ENCODE measurements around the gene PRKAG3.

Gene PRKAG3

GRCh38 chr2:218871345-218872302, 40.0 kb upstream of the PRKAG3 start:
- H3K9me3 Mint-ChIP-seq: no peaks in the 10 kb centered on the region
- H3K4me3 Mint-ChIP-seq: peak overlapping the region; percentile 30
- H3K4me1 Mint-ChIP-seq (ENCODE audit: low read depth): peaks cover 7% of the 10 kb centered on the region
- H3K27ac Mint-ChIP-seq: no peak overlapping the region
- no peaks in the 10 kb centered on the region for H3K36me3 Mint-ChIP-seq (ENCODE audit: low read depth)
- peaks cover 85% of the 10 kb centered on the region for H3K27me3 Mint-ChIP-seq (ENCODE audit: low read depth)

- peaks cover 86% of the 10 kb centered on the region for H3K27me3 Mint-ChIP-seq (ENCODE audit: low read depth)
- H3K4me3 Mint-ChIP-seq: no peak overlapping the region
These were observed 39.4 kb upstream of the PRKAG3 start for GRCh38 chr2:218870984-218871344.

GRCh38 chr2:218869064-218869463, 37.5 kb upstream of the PRKAG3 start:
- no peaks in the 10 kb centered on the region for H3K36me3 Mint-ChIP-seq (ENCODE audit: low read depth)
- peaks cover 78% of the 10 kb centered on the region for H3K27me3 Mint-ChIP-seq (ENCODE audit: low read depth)
- no peak overlapping the region for H3K4me3 Mint-ChIP-seq
- H3K27ac Mint-ChIP-seq: no peak overlapping the region
- peaks cover 7% of the 10 kb centered on the region for H3K4me1 Mint-ChIP-seq (ENCODE audit: low read depth)
- H3K9me3 Mint-ChIP-seq: no peaks in the 10 kb centered on the region

More at GRCh38 chr2:218870984-218871344, 39.4 kb upstream of the PRKAG3 start:
- H3K4me1 Mint-ChIP-seq (ENCODE audit: low read depth): peaks cover 7% of the 10 kb centered on the region
- H3K36me3 Mint-ChIP-seq (ENCODE audit: low read depth): no peaks in the 10 kb centered on the region
- H3K27ac Mint-ChIP-seq: no peak overlapping the region
- no peaks in the 10 kb centered on the region for H3K9me3 Mint-ChIP-seq

GRCh38 chr2:218867900-218868299, 36.3 kb upstream of the PRKAG3 start:
- peaks cover 83% of the 10 kb centered on the region for H3K27me3 Mint-ChIP-seq (ENCODE audit: low read depth)
- peaks cover 5% of the 10 kb centered on the region for H3K4me1 Mint-ChIP-seq (ENCODE audit: low read depth)
- H3K36me3 Mint-ChIP-seq (ENCODE audit: low read depth): no peaks in the 10 kb centered on the region
- H3K9me3 Mint-ChIP-seq: no peaks in the 10 kb centered on the region
- no peak overlapping the region for H3K27ac Mint-ChIP-seq
- H3K4me3 Mint-ChIP-seq: no peak overlapping the region

GRCh38 chr2:218865999-218866398, 34.4 kb upstream of the PRKAG3 start:
- Mint-ChIP-seq H3K9me3 (no peaks in the 10 kb centered on the region), H3K27ac (no peak overlapping the region), H3K4me3 (no peak overlapping the region), H3K27me3 (ENCODE audit: low read depth) (peaks cover 81% of the 10 kb centered on the region), H3K36me3 (ENCODE audit: low read depth) (no peaks in the 10 kb centered on the region), H3K4me1 (ENCODE audit: low read depth) (no peaks in the 10 kb centered on the region)

GRCh38 chr2:218865396-218865795, 33.8 kb upstream of the PRKAG3 start:
- H3K27ac Mint-ChIP-seq: no peak overlapping the region
- H3K9me3 Mint-ChIP-seq: no peaks in the 10 kb centered on the region
- H3K27me3 Mint-ChIP-seq (ENCODE audit: low read depth): peaks cover 82% of the 10 kb centered on the region
- peaks cover 3% of the 10 kb centered on the region for H3K4me1 Mint-ChIP-seq (ENCODE audit: low read depth)
- no peaks in the 10 kb centered on the region for H3K36me3 Mint-ChIP-seq (ENCODE audit: low read depth)
- H3K4me3 Mint-ChIP-seq: no peak overlapping the region

- Mint-ChIP-seq H3K27me3 (ENCODE audit: low read depth) (peaks cover 77% of the 10 kb centered on the region), H3K4me1 (ENCODE audit: low read depth) (peaks cover 7% of the 10 kb centered on the region), H3K4me3 (no peak overlapping the region), H3K27ac (no peak overlapping the region), H3K36me3 (ENCODE audit: low read depth) (no peaks in the 10 kb centered on the region), H3K9me3 (no peaks in the 10 kb centered on the region)
These were observed 31.5 kb upstream of the PRKAG3 start for GRCh38 chr2:218863021-218863520.

- Mint-ChIP-seq H3K4me1 (ENCODE audit: low read depth) (peaks cover 7% of the 10 kb centered on the region), H3K27me3 (ENCODE audit: low read depth) (peaks cover 77% of the 10 kb centered on the region), H3K27ac (no peak overlapping the region), H3K36me3 (ENCODE audit: low read depth) (no peaks in the 10 kb centered on the region), H3K9me3 (no peaks in the 10 kb centered on the region), H3K4me3 (no peak overlapping the region)
These were observed 30.2 kb upstream of the PRKAG3 start for GRCh38 chr2:218861645-218862318.

GRCh38 chr2:218860950-218861381, 29.4 kb upstream of the PRKAG3 start:
- Mint-ChIP-seq H3K36me3 (ENCODE audit: low read depth) (no peaks in the 10 kb centered on the region), H3K27ac (no peak overlapping the region), H3K9me3 (no peaks in the 10 kb centered on the region), H3K4me3 (no peak overlapping the region), H3K27me3 (ENCODE audit: low read depth) (peaks cover 79% of the 10 kb centered on the region), H3K4me1 (ENCODE audit: low read depth) (peaks cover 11% of the 10 kb centered on the region)

GRCh38 chr2:218859988-218860831, 28.6 kb upstream of the PRKAG3 start:
- peaks cover 11% of the 10 kb centered on the region for H3K4me1 Mint-ChIP-seq (ENCODE audit: low read depth)
- no peak overlapping the region for H3K4me3 Mint-ChIP-seq
- H3K36me3 Mint-ChIP-seq (ENCODE audit: low read depth): no peaks in the 10 kb centered on the region
- peaks cover 84% of the 10 kb centered on the region for H3K27me3 Mint-ChIP-seq (ENCODE audit: low read depth)
- H3K27ac Mint-ChIP-seq: no peak overlapping the region
- H3K9me3 Mint-ChIP-seq: no peaks in the 10 kb centered on the region

- no peaks in the 10 kb centered on the region for H3K9me3 Mint-ChIP-seq
- H3K4me3 Mint-ChIP-seq: no peak within 1 kb of the TSS
- peaks cover 85% of the 10 kb centered on the region for H3K27me3 Mint-ChIP-seq (ENCODE audit: low read depth)
- no peaks in the 10 kb centered on the region for H3K36me3 Mint-ChIP-seq (ENCODE audit: low read depth)
- H3K27ac Mint-ChIP-seq: no peak within 1 kb of the TSS
- H3K4me1 Mint-ChIP-seq (ENCODE audit: low read depth): peaks cover 11% of the 10 kb centered on the region
These were observed 28.0 kb upstream of the PRKAG3 start, which contains the start of gene WNT6 for GRCh38 chr2:218859556-218859987. Gene WNT6 (plus strand): TSS chr2:218859805. CDS start chr2:218860038, 233 bp downstream.

- Mint-ChIP-seq H3K9me3 (no peaks in the 10 kb centered on the region), H3K4me3 (no peak overlapping the region), H3K27me3 (ENCODE audit: low read depth) (peaks cover 88% of the 10 kb centered on the region), H3K27ac (no peak overlapping the region), H3K36me3 (ENCODE audit: low read depth) (no peaks in the 10 kb centered on the region), H3K4me1 (ENCODE audit: low read depth) (peaks cover 11% of the 10 kb centered on the region)
These were observed 27.3 kb upstream of the PRKAG3 start for GRCh38 chr2:218858671-218859555.

GRCh38 chr2:218858138-218858445, 26.5 kb upstream of the PRKAG3 start:
- H3K27ac Mint-ChIP-seq: no peak overlapping the region
- peaks cover 11% of the 10 kb centered on the region for H3K4me1 Mint-ChIP-seq (ENCODE audit: low read depth)
- no peaks in the 10 kb centered on the region for H3K36me3 Mint-ChIP-seq (ENCODE audit: low read depth)
- H3K9me3 Mint-ChIP-seq: no peaks in the 10 kb centered on the region
- peaks cover 88% of the 10 kb centered on the region for H3K27me3 Mint-ChIP-seq (ENCODE audit: low read depth)
- no peak overlapping the region for H3K4me3 Mint-ChIP-seq
